Panc1 (cell line): Measurements from ENCODE around the gene IRF8. TPM values are rescaled to one million over a fixed set of nuclear protein-coding genes. Genes with fewer than 3 reads are reported as not detected.

Source experiments
- ATAC-seq: fragments of 200-7000 bp; cut with Tn5 transposase; 2 replicates; pipeline ENCODE4 v1.9.1; 2020; ENCODE audit warnings: mild to moderate bottlenecking, moderate library complexity
- BruUV-seq: library from RNA; stranded (reverse); fragments of 400-500 nt; replicated peaks from 2 replicates; lab custom pipeline; 2021; lab: Mats Ljungman, UMichigan
- CTCF ChIA-PET: fragments of 300-600 bp; sonication (Branson Sonifier 250); formaldehyde crosslinking; loops from one replicate; lab custom pipeline; 2022; ENCODE audit warnings: antibody characterized with exemption; lab: Charles Lee
- POLR2A ChIA-PET: fragments of 300-600 bp; sonication (Branson Sonifier 250); formaldehyde crosslinking; loops from one replicate; lab custom pipeline; 2022; ENCODE audit warnings: antibody characterized with exemption; lab: Charles Lee
- DNase-seq: peaks from one replicate; pipeline ENCODE4 v3.0.0-alpha.2; 2010; ENCODE audit warnings: low read depth, low spot score
- H3K27ac ChIP-seq: 2 replicates; pipeline ENCODE4 v1.5.1; 2011; ENCODE audit warnings: mild to moderate bottlenecking, low read length, inconsistent platforms
- H3K27me3 ChIP-seq: fragments of 200-500 bp; sonication (Bioruptor generic); 2 replicates; pipeline ENCODE4 v1.6.0; 2014; ENCODE audit warnings: low read length, inconsistent platforms; ENCODE audit not compliant: control insufficient read depth, insufficient read depth
- H3K36me3 ChIP-seq: fragments of 200-500 bp; sonication (Bioruptor generic); 2 replicates; pipeline ENCODE4 v1.5.1; 2014; ENCODE audit warnings: inconsistent platforms, mild to moderate bottlenecking, low read length, moderate library complexity; ENCODE audit not compliant: control insufficient read depth, insufficient read depth
- H3K4me1 ChIP-seq: 2 replicates; pipeline ENCODE4 v1.5.1; 2011; ENCODE audit warnings: inconsistent platforms, mild to moderate bottlenecking, low read length, moderate library complexity; ENCODE audit not compliant: control insufficient read depth, insufficient read depth
- H3K4me3 ChIP-seq, 2 experiments: 2 replicates each; pipeline ENCODE4 v1.5.1; 2011 to 2012; ENCODE audit warnings: low read depth in 2 of 2, low read length in 2 of 2, mild to moderate bottlenecking in 2 of 2, inconsistent platforms in 1 of 2, moderate library complexity in 1 of 2
- H3K9me3 ChIP-seq: fragments of 200-500 bp; sonication (Bioruptor generic); 2 replicates; pipeline ENCODE4 v1.5.1; 2014; ENCODE audit warnings: low read depth, mild to moderate bottlenecking, inconsistent platforms, low read length, moderate library complexity; ENCODE audit not compliant: control insufficient read depth, insufficient read depth
- POLR2AphosphoS5 ChIP-seq: IDR thresholded peaks from 2 replicates; pipeline ENCODE4 v1.6.1; 2012; ENCODE audit warnings: mild to moderate bottlenecking, low read depth, low read length, moderate library complexity
- SIN3A ChIP-seq: IDR thresholded peaks from 2 replicates; pipeline ENCODE4 v1.6.1; 2012; ENCODE audit warnings: low read depth, mild to moderate bottlenecking, low read length, moderate library complexity, borderline replicate concordance; ENCODE audit not compliant: insufficient read depth
- TCF7L2 ChIP-seq: IDR thresholded peaks from 2 replicates; pipeline ENCODE4 v1.6.1; 2011; ENCODE audit warnings: mild to moderate bottlenecking, low read depth, low read length, inconsistent platforms
- in situ Hi-C: cut with HindIII; loops from 2 replicates; pipeline ENCODE4 v1.10.0; 2016; ENCODE audit warnings: low sequenced_read_pairs, low pct_unique_long_range_greater_than_20kb
- intact Hi-C: fragments of 100-400 bp; cut with micrococcal nuclease; formaldehyde crosslinking; loops from one replicate; pipeline ENCODE4 v1.10.0; 2022; ENCODE audit not compliant: unreplicated experiment
- total RNA-seq: library from RNA; stranded (reverse); gene quantifications from one replicate; pipeline ENCODE4 v1.2.1, GENCODE V29; 2021; ENCODE audit not compliant: unreplicated experiment
- TF ChIP-seq, protein P1 (sequence below): fragments of 450-650 bp; IDR thresholded peaks from 2 replicates; pipeline ENCODE4 v1.5.1; 2017; ENCODE audit warnings: mild to moderate bottlenecking
- TF ChIP-seq, protein P2 (sequence below), 2 experiments: IDR thresholded peaks; 2 replicates each; pipeline ENCODE4 v1.6.1; 2011 to 2012; ENCODE audit warnings: low read depth in 2 of 2, control low read depth in 1 of 2, low read length in 1 of 2, mild to moderate bottlenecking in 1 of 2, moderate library complexity in 1 of 2; ENCODE audit not compliant: insufficient read depth in 1 of 2

IRF8 gene
- total RNA-seq, 1 experiment from 2014 or later: 0.62 TPM

- BruUV-seq: no TSS peak
- no peak overlapping the region for H3K27ac ChIP-seq
- DNase-seq: no peak
- H3K4me1 ChIP-seq: no peaks in the 10 kb centered on the region
- POLR2A ChIA-PET: no interaction called here
- peaks cover 6% of the 10 kb centered on the region for H3K27me3 ChIP-seq
- no peaks in the 10 kb centered on the region for H3K36me3 ChIP-seq
- no peak for TF ChIP-seq POLR2AphosphoS5
- no peak for TF ChIP-seq TCF7L2
- TF ChIP-seq, protein P1, sequence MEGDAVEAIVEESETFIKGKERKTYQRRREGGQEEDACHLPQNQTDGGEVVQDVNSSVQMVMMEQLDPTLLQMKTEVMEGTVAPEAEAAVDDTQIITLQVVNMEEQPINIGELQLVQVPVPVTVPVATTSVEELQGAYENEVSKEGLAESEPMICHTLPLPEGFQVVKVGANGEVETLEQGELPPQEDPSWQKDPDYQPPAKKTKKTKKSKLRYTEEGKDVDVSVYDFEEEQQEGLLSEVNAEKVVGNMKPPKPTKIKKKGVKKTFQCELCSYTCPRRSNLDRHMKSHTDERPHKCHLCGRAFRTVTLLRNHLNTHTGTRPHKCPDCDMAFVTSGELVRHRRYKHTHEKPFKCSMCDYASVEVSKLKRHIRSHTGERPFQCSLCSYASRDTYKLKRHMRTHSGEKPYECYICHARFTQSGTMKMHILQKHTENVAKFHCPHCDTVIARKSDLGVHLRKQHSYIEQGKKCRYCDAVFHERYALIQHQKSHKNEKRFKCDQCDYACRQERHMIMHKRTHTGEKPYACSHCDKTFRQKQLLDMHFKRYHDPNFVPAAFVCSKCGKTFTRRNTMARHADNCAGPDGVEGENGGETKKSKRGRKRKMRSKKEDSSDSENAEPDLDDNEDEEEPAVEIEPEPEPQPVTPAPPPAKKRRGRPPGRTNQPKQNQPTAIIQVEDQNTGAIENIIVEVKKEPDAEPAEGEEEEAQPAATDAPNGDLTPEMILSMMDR: no peak
- TF ChIP-seq SIN3A: no peak
- TF ChIP-seq, protein P2, sequence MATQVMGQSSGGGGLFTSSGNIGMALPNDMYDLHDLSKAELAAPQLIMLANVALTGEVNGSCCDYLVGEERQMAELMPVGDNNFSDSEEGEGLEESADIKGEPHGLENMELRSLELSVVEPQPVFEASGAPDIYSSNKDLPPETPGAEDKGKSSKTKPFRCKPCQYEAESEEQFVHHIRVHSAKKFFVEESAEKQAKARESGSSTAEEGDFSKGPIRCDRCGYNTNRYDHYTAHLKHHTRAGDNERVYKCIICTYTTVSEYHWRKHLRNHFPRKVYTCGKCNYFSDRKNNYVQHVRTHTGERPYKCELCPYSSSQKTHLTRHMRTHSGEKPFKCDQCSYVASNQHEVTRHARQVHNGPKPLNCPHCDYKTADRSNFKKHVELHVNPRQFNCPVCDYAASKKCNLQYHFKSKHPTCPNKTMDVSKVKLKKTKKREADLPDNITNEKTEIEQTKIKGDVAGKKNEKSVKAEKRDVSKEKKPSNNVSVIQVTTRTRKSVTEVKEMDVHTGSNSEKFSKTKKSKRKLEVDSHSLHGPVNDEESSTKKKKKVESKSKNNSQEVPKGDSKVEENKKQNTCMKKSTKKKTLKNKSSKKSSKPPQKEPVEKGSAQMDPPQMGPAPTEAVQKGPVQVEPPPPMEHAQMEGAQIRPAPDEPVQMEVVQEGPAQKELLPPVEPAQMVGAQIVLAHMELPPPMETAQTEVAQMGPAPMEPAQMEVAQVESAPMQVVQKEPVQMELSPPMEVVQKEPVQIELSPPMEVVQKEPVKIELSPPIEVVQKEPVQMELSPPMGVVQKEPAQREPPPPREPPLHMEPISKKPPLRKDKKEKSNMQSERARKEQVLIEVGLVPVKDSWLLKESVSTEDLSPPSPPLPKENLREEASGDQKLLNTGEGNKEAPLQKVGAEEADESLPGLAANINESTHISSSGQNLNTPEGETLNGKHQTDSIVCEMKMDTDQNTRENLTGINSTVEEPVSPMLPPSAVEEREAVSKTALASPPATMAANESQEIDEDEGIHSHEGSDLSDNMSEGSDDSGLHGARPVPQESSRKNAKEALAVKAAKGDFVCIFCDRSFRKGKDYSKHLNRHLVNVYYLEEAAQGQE (IDR thresholded peaks at IDR 0.05; ENCODE audit: insufficient read depth in 1 of 2, low read depth in 2 of 2, low read length in 1 of 2): no peak
- ATAC-seq: peak; percentile 42; the same call in 1 of the 2 replicates
- intact Hi-C loops: no loop called here
- in situ Hi-C loops: no loop called here
- CTCF ChIA-PET: no interaction called here
- no peaks in the 10 kb centered on the region for H3K9me3 ChIP-seq
- H3K4me3 ChIP-seq: no peak overlapping the region
Measured at GRCh38 chr16:85878875-85879274, 20.1 kb upstream of the IRF8 start.

DNA sequence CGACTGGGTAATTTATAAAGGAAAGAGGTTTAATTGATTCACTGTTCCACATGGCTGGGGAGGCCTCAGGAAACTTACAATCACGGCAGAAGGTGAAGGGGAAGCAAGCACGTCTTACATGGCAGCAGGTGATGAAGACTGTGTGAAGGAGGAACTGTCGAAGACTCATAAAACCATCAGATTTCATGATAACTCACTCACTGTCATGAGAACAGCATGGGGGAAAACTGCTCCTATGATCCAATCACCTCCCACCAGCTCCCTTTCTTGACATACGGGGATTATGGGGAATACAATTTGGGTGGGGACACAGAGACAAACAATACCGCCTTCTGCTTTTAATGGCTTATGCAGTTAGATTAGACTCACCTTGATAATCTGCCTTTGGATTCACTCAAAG is 19.4 kb upstream of the IRF8 start:
- H3K36me3 ChIP-seq: no peaks in the 10 kb centered on the region
- no peak overlapping the region for H3K4me3 ChIP-seq
- ChIA-PET CTCF (no interaction called here), POLR2A (no interaction called here)
- in situ Hi-C loops (no loop called here), intact Hi-C loops (no loop called here)
- TF ChIP-seq TCF7L2 (no peak), POLR2AphosphoS5 (no peak), SIN3A (no peak)
- TF ChIP-seq, protein P1: no peak
- TF ChIP-seq, protein P2 (IDR thresholded peaks at IDR 0.05; ENCODE audit: insufficient read depth in 1 of 2, low read depth in 2 of 2, low read length in 1 of 2): no peak
- H3K27ac ChIP-seq: no peak overlapping the region
- ATAC-seq (no peak), DNase-seq (no peak)
- no peaks in the 10 kb centered on the region for H3K4me1 ChIP-seq
- peaks cover 6% of the 10 kb centered on the region for H3K27me3 ChIP-seq
- H3K9me3 ChIP-seq: no peaks in the 10 kb centered on the region
- no TSS peak for BruUV-seq
